OCI-LY1 (cell line): ENCODE results near the gene GIMAP1.

Experiments used
- EZH2 ChIP-seq: fragments of 200-600 bp; sonication (generic), shearing (Covaris generic); IDR thresholded peaks from 2 replicates; pipeline ENCODE4 v1.8.0; 2017; ENCODE audit warnings: borderline replicate concordance, mixed run types, mild to moderate bottlenecking, antibody characterized with exemption, low read length, moderate library complexity, mixed read lengths
- TF ChIP-seq, protein P1 (sequence below): fragments of 200-600 bp; sonication (generic), shearing (Covaris generic); IDR thresholded peaks from 2 replicates; pipeline ENCODE4 v1.5.1; 2017; ENCODE audit warnings: mild to moderate bottlenecking, antibody characterized with exemption, low read length, moderate library complexity, mixed read lengths

DNA sequence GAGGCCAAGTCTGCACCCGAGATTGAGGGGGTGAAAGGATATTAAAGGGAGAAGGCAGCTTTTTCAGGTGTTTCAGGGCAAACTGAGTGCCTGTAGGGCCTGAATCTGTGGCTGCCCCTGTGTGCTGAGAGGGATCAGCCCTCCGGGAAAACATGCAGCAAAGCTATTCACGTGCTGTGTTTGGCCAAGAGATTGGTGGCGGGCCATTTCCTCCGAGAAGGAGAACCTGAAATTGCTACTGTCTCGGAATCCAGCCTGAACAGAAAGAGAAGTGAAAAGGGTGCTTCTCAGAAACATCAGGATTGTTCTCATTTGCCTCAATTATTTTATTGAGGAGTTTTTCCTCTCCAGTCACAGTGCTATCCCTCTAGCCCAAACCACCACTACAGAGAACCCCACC lies 36.8 kb downstream of the GIMAP1 start:
- TF ChIP-seq, protein P1, sequence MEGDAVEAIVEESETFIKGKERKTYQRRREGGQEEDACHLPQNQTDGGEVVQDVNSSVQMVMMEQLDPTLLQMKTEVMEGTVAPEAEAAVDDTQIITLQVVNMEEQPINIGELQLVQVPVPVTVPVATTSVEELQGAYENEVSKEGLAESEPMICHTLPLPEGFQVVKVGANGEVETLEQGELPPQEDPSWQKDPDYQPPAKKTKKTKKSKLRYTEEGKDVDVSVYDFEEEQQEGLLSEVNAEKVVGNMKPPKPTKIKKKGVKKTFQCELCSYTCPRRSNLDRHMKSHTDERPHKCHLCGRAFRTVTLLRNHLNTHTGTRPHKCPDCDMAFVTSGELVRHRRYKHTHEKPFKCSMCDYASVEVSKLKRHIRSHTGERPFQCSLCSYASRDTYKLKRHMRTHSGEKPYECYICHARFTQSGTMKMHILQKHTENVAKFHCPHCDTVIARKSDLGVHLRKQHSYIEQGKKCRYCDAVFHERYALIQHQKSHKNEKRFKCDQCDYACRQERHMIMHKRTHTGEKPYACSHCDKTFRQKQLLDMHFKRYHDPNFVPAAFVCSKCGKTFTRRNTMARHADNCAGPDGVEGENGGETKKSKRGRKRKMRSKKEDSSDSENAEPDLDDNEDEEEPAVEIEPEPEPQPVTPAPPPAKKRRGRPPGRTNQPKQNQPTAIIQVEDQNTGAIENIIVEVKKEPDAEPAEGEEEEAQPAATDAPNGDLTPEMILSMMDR: no peak
- TF ChIP-seq EZH2: no peak
